22Rv1 (cell line): ENCODE measurements around the gene APOBEC3G.

ENCODE experiments used
- CTCF ChIP-seq: fragments of 450-650 bp; IDR thresholded peaks from 2 replicates; pipeline ENCODE4 v1.5.1; 2017; ENCODE audit warnings: mild to moderate bottlenecking
- ZFX ChIP-seq: fragments of 450-650 bp; IDR thresholded peaks from 2 replicates; pipeline ENCODE4 v1.6.1; 2017; ENCODE audit warnings: antibody characterized with exemption, borderline replicate concordance

DNA sequence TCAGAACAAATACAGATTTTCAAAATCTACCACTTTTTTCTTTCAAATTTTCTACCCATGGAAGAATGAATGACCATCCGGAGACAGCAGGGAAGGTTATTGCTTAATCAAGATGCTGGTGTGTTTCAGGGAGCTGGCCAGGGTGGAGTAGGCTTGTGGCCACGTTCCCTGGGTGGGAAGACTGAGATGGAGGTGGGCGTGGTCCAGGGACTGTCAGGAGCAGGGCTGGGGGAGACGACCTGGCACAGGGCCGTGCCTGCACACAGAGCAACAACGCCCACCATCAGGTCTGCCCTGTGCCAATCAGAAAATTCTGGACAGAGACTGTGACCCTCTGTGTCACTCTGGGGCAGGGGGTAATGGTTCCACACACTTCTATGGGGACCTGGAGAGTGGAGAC lies 12.9 kb downstream of the APOBEC3G start:
- TF ChIP-seq CTCF (no peak), ZFX (no peak)
